ENCODE results near the gene HECW1.

GRCh38 chr7:43460733-43461348, 348.4 kb downstream of the HECW1 start:
- TF ChIP-seq, protein P1, sequence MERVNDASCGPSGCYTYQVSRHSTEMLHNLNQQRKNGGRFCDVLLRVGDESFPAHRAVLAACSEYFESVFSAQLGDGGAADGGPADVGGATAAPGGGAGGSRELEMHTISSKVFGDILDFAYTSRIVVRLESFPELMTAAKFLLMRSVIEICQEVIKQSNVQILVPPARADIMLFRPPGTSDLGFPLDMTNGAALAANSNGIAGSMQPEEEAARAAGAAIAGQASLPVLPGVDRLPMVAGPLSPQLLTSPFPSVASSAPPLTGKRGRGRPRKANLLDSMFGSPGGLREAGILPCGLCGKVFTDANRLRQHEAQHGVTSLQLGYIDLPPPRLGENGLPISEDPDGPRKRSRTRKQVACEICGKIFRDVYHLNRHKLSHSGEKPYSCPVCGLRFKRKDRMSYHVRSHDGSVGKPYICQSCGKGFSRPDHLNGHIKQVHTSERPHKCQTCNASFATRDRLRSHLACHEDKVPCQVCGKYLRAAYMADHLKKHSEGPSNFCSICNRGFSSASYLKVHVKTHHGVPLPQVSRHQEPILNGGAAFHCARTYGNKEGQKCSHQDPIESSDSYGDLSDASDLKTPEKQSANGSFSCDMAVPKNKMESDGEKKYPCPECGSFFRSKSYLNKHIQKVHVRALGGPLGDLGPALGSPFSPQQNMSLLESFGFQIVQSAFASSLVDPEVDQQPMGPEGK (CRISPR knock-in tag; IDR thresholded peaks at IDR 0.05; ENCODE audit: borderline replicate concordance): no peak
- TF ChIP-seq ZC3H10 (CRISPR knock-in tag; IDR thresholded peaks at IDR 0.05): no peak
- no peak for TF ChIP-seq PPARA (CRISPR knock-in tag; IDR thresholded peaks at IDR 0.05; ENCODE audit: borderline replicate concordance)
- TF ChIP-seq ARNTL (CRISPR knock-in tag; IDR thresholded peaks at IDR 0.05; ENCODE audit: borderline replicate concordance, low read depth): no peak
- no peak for TF ChIP-seq ZFP3 (CRISPR knock-in tag; IDR thresholded peaks at IDR 0.05)
- TF ChIP-seq, protein P2, sequence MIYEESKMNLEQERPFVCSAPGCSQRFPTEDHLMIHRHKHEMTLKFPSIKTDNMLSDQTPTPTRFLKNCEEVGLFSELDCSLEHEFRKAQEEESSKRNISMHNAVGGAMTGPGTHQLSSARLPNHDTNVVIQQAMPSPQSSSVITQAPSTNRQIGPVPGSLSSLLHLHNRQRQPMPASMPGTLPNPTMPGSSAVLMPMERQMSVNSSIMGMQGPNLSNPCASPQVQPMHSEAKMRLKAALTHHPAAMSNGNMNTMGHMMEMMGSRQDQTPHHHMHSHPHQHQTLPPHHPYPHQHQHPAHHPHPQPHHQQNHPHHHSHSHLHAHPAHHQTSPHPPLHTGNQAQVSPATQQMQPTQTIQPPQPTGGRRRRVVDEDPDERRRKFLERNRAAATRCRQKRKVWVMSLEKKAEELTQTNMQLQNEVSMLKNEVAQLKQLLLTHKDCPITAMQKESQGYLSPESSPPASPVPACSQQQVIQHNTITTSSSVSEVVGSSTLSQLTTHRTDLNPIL (CRISPR knock-in tag; IDR thresholded peaks at IDR 0.05; ENCODE audit: low read depth): no peak
- no peak for TF ChIP-seq TCF4 (CRISPR knock-in tag; IDR thresholded peaks at IDR 0.05; ENCODE audit: borderline replicate concordance)
- no peak for TF ChIP-seq RARB (CRISPR knock-in tag; IDR thresholded peaks at IDR 0.05)
- no peak for TF ChIP-seq CSRNP3 (CRISPR knock-in tag; IDR thresholded peaks at IDR 0.05)

Measured in SK-N-SH treated with all-trans-retinoic acid at 6 μM for 48 hours (cell line).